PC-3 (cell line): ENCODE results near the gene BPIFB4.

Experiments
- EZH2 ChIP-seq: fragments of 300-600 bp; sonication (generic); IDR thresholded peaks from one replicate; pipeline ENCODE4 v1.6.1; 2017; ENCODE audit warnings: antibody characterized with exemption, mild to moderate bottlenecking, low read length; ENCODE audit not compliant: unreplicated experiment
- EZH2phosphoT487 ChIP-seq: fragments of 300-600 bp; sonication (generic); IDR thresholded peaks from 2 replicates; pipeline ENCODE4 v1.6.1; 2018; ENCODE audit warnings: mild to moderate bottlenecking, antibody characterized with exemption, low read length, borderline replicate concordance
- TF ChIP-seq, protein P1 (sequence below): fragments of 300-600 bp; sonication (generic); conservative IDR thresholded peaks from 2 replicates; pipeline ENCODE4 v1.5.1; 2017; ENCODE audit warnings: antibody characterized with exemption, low read depth, mild to moderate bottlenecking, low read length

GRCh38 chr20:33063271-33063670 is 16.2 kb upstream of the BPIFB4 start:
- TF ChIP-seq EZH2 (no peak), EZH2phosphoT487 (no peak)
- TF ChIP-seq, protein P1, sequence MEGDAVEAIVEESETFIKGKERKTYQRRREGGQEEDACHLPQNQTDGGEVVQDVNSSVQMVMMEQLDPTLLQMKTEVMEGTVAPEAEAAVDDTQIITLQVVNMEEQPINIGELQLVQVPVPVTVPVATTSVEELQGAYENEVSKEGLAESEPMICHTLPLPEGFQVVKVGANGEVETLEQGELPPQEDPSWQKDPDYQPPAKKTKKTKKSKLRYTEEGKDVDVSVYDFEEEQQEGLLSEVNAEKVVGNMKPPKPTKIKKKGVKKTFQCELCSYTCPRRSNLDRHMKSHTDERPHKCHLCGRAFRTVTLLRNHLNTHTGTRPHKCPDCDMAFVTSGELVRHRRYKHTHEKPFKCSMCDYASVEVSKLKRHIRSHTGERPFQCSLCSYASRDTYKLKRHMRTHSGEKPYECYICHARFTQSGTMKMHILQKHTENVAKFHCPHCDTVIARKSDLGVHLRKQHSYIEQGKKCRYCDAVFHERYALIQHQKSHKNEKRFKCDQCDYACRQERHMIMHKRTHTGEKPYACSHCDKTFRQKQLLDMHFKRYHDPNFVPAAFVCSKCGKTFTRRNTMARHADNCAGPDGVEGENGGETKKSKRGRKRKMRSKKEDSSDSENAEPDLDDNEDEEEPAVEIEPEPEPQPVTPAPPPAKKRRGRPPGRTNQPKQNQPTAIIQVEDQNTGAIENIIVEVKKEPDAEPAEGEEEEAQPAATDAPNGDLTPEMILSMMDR, result no peak
